K562 (cell line): ENCODE measurements around the gene CAPN7. TPM values are rescaled to one million over a fixed set of nuclear protein-coding genes. Genes with fewer than 3 reads are reported as not detected.

Source experiments
- CBX3 ChIP-seq, 2 experiments: IDR thresholded peaks; 1 replicate in 1 of 2; 2 replicates in 1 of 2; pipeline ENCODE4 v1.6.1; 2012; ENCODE audit warnings: inconsistent platforms in 2 of 2, low read length in 2 of 2, borderline replicate concordance in 1 of 2, control low read depth in 1 of 2
- CEBPB ChIP-seq: fragments of 450-650 bp; IDR thresholded peaks from 2 replicates; pipeline ENCODE4 v1.6.1; 2016; ENCODE audit warnings: missing genetic modification characterization, missing compliant biosample characterization
- EP400 ChIP-seq: fragments of 450-650 bp; IDR thresholded peaks from 2 replicates; pipeline ENCODE4 v1.6.1; 2017; ENCODE audit warnings: antibody characterized with exemption, mild to moderate bottlenecking, moderate library complexity
- HDAC6 ChIP-seq: IDR thresholded peaks from 2 replicates; pipeline ENCODE4 v1.6.1; 2012; ENCODE audit warnings: low read depth, mild to moderate bottlenecking, control low read depth, inconsistent platforms, low read length, moderate library complexity
- ILF3 ChIP-seq: fragments of 450-650 bp; IDR thresholded peaks from 2 replicates; pipeline ENCODE4 v1.6.1; 2018; ENCODE audit warnings: antibody characterized with exemption, mild to moderate bottlenecking, moderate library complexity, borderline replicate concordance
- MAFG ChIP-seq: fragments of 450-650 bp; conservative IDR thresholded peaks from 2 replicates; pipeline ENCODE4 v1.6.1; 2016; ENCODE audit warnings: missing genetic modification characterization, missing compliant biosample characterization
- MAFK ChIP-seq: IDR thresholded peaks from 2 replicates; pipeline ENCODE4 v1.6.1; 2011; ENCODE audit warnings: low read length, improper control_type of control experiment
- RBM14 ChIP-seq: fragments of 200-400 bp; formaldehyde crosslinking; IDR thresholded peaks from 2 replicates; pipeline ENCODE4 v1.6.1; 2018; ENCODE audit warnings: low read depth, mild to moderate bottlenecking, low read length, moderate library complexity, borderline replicate concordance; ENCODE audit not compliant: insufficient read depth
- SMARCE1 ChIP-seq: fragments of 450-650 bp; IDR thresholded peaks from 2 replicates; pipeline ENCODE4 v1.7.1; 2016; ENCODE audit warnings: mild to moderate bottlenecking
- TBP ChIP-seq: optimal IDR thresholded peaks from 2 replicates; pipeline ENCODE3; 2011; ENCODE audit warnings: low read depth, low read length, improper control_type of control experiment
- THRAP3 ChIP-seq: fragments of 450-650 bp; IDR thresholded peaks from 2 replicates; pipeline ENCODE4 v1.6.1; 2016; ENCODE audit warnings: mild to moderate bottlenecking, inconsistent platforms, borderline replicate concordance
- ZBTB8A ChIP-seq: fragments of 450-650 bp; IDR thresholded peaks from 2 replicates; pipeline ENCODE4 v1.6.1; 2018; ENCODE audit warnings: mild to moderate bottlenecking, moderate library complexity; ENCODE audit not compliant: partially characterized antibody
- ZNF165 ChIP-seq: fragments of 250-450 bp; sonication (Bioruptor Pico); IDR thresholded peaks from 2 replicates; pipeline ENCODE4 v1.4.0; 2020; ENCODE audit warnings: borderline replicate concordance
- ZNF175 ChIP-seq: fragments of 200-800 bp; sonication (Bioruptor generic); IDR thresholded peaks from 2 replicates; pipeline ENCODE4 v1.6.1; 2016; ENCODE audit warnings: low read depth, mild to moderate bottlenecking, missing genetic modification characterization, missing compliant biosample characterization
- ZNF217 ChIP-seq: sonication (generic); formaldehyde crosslinking; IDR thresholded peaks from 2 replicates; pipeline ENCODE4 v1.8.0; 2022; ENCODE audit warnings: mild to moderate bottlenecking, missing genetic modification reagents
- ZNF384 ChIP-seq: IDR thresholded peaks from 2 replicates; pipeline ENCODE4 v1.6.1; 2012; ENCODE audit warnings: low read depth, low read length, improper control_type of control experiment
- ZNF778 ChIP-seq: fragments of 450-650 bp; formaldehyde crosslinking; IDR thresholded peaks from 2 replicates; pipeline ENCODE4 v1.4.0; 2020; ENCODE audit warnings: mild to moderate bottlenecking, moderate library complexity
- polyA plus RNA-seq, 8 experiments: library from polyadenylated mRNA; depleted of rRNA in 4 of 8; stranded (reverse) in 5 of 8; unstranded in 3 of 8; fragments of >200 nt; fragmentation: Nextera tagmentation in 2 of 8; fragmentation: Illumina TruSeq in 1 of 8; extraction: Ambion mirVana in 2 of 8; extraction: Trizol in 1 of 8; gene quantifications; 2 replicates each; pipeline versions ENCODE4 v1.2.1 to v1.2.3, GENCODE V29; 2011 to 2014; ENCODE audit warnings: inconsistent platforms in 1 of 8, missing spikeins in 1 of 8
- total RNA-seq, 7 experiments: library from RNA; depleted of rRNA in 6 of 7; stranded (reverse); fragments of >200 nt in 6 of 7; fragmentation: Illumina TruSeq in 2 of 7; extraction: Trizol in 2 of 7; gene quantifications; 2 replicates each; pipeline versions ENCODE4 v1.2.1 to v1.2.3, GENCODE V29; 2011 to 2021; ENCODE audit warnings: low replicate concordance in 1 of 7
- TF ChIP-seq, protein P1 (sequence below), 2 experiments: fragments of 450-650 bp in 1 of 2; sonication (generic) in 1 of 2; formaldehyde crosslinking; conservative IDR thresholded peaks; 2 replicates each; pipeline versions ENCODE4 v1.4.0 to v1.8.1; 2020 to 2022; ENCODE audit warnings: mild to moderate bottlenecking in 1 of 2, missing genetic modification reagents in 1 of 2
- TF ChIP-seq, protein P2 (sequence below): sonication (generic); formaldehyde crosslinking; IDR thresholded peaks from 2 replicates; pipeline ENCODE4 v1.8.1; 2023; ENCODE audit warnings: missing genetic modification reagents, mild to moderate bottlenecking, borderline replicate concordance
- TF ChIP-seq, protein P3 (sequence below): IDR thresholded peaks from 2 replicates; pipeline ENCODE4 v1.6.1; 2011; ENCODE audit not compliant: insufficient read length; ENCODE audit errors: extremely low read depth

CAPN7 gene
- total and polyA plus RNA-seq, 9 of the 15 experiments (the other 6 are each of a cell fraction or from before 2014, with no cell fraction given): 6.5 to 42.7 (median 32.7) TPM

DNA sequence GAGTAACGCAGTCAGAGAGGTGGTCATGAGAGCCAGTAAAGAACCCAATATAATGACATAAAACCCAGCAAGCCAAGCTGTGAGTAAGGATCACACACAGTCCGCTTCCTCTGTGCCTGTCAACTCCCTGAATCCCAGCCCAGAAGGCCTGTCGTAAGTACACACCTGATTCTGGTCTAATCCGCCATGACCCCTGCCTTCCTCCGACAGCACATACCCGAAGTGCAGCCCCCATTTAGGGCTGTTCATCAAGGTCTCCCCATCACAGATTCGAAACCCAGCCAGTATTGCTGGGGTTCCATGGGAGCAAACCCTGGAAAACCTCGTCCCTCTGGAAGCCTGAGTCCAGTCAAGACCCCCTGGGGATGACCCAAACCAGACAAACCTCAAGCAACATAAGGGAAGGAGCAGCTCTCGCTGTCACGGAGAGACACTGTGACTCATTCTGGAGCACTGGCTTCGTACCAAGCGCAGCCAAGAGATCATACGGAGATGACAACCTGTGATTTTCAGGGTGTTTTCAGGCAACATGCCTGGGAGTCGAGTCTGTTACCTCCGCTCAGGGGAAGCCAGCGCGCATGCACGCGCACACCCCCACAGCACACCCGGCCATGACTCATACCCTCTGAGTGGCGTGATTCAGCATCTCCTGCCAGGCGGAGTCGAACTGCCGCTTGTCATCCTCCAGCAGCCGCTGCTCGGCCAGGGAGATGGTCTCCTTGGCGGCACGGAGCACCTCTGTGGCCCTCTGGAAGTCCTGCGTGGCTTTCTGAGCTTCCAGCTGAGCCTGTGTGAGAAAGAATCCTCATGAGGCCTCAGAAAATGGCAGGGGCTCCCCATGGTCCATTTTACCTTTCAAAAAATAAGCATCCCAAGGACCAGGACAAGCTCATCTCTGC is 63.3 kb downstream of the CAPN7 start (continued):
- TF ChIP-seq ZNF217 (CRISPR knock-in tag) (no peak; the same call in 1 of the 2 replicates), ZNF778 (no peak), HDAC6 (no peak; the same call in 1 of the 2 replicates), ZBTB8A (no peak), MAFG (tag) (peak; percentile 96), SMARCE1 (peak; percentile 97), ZNF165 (CRISPR knock-in tag) (no peak), ZNF175 (CRISPR knock-in tag) (peak; percentile 77; the same call in 1 of the 2 replicates), TBP (peak; percentile 52), ILF3 (no peak), THRAP3 (no peak), ZNF384 (peak; percentile 17; the same call in 1 of the 2 replicates), CBX3 (IDR thresholded peaks at IDR 0.05; ENCODE audit: borderline replicate concordance in 1 of 2, low read length in 2 of 2) (peak in 1 of 2 experiments; percentile 87; a peak in 2 of 3 replicates), RBM14 (no peak), CEBPB (no peak), EP400 (peak; percentile 81), MAFK (peak; percentile 93)
- TF ChIP-seq, protein P1, sequence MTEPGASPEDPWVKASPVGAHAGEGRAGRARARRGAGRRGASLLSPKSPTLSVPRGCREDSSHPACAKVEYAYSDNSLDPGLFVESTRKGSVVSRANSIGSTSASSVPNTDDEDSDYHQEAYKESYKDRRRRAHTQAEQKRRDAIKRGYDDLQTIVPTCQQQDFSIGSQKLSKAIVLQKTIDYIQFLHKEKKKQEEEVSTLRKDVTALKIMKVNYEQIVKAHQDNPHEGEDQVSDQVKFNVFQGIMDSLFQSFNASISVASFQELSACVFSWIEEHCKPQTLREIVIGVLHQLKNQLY (CRISPR knock-in tag; conservative IDR thresholded peaks at IDR 0.05): 0 out of 4 replicates have a peak, but pooled peaks of 1 of the 2 experiments have one; percentile 36
- TF ChIP-seq, protein P2, sequence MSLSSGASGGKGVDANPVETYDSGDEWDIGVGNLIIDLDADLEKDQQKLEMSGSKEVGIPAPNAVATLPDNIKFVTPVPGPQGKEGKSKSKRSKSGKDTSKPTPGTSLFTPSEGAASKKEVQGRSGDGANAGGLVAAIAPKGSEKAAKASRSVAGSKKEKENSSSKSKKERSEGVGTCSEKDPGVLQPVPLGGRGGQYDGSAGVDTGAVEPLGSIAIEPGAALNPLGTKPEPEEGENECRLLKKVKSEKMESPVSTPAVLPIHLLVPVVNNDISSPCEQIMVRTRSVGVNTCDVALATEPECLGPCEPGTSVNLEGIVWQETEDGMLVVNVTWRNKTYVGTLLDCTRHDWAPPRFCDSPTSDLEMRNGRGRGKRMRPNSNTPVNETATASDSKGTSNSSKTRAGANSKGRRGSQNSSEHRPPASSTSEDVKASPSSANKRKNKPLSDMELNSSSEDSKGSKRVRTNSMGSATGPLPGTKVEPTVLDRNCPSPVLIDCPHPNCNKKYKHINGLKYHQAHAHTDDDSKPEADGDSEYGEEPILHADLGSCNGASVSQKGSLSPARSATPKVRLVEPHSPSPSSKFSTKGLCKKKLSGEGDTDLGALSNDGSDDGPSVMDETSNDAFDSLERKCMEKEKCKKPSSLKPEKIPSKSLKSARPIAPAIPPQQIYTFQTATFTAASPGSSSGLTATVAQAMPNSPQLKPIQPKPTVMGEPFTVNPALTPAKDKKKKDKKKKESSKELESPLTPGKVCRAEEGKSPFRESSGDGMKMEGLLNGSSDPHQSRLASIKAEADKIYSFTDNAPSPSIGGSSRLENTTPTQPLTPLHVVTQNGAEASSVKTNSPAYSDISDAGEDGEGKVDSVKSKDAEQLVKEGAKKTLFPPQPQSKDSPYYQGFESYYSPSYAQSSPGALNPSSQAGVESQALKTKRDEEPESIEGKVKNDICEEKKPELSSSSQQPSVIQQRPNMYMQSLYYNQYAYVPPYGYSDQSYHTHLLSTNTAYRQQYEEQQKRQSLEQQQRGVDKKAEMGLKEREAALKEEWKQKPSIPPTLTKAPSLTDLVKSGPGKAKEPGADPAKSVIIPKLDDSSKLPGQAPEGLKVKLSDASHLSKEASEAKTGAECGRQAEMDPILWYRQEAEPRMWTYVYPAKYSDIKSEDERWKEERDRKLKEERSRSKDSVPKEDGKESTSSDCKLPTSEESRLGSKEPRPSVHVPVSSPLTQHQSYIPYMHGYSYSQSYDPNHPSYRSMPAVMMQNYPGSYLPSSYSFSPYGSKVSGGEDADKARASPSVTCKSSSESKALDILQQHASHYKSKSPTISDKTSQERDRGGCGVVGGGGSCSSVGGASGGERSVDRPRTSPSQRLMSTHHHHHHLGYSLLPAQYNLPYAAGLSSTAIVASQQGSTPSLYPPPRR (CRISPR knock-in tag): no peak
- TF ChIP-seq, protein P3, sequence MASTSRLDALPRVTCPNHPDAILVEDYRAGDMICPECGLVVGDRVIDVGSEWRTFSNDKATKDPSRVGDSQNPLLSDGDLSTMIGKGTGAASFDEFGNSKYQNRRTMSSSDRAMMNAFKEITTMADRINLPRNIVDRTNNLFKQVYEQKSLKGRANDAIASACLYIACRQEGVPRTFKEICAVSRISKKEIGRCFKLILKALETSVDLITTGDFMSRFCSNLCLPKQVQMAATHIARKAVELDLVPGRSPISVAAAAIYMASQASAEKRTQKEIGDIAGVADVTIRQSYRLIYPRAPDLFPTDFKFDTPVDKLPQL: no peak
